ENCODE measurements around the gene UBTD1.
A peak's percentile ranks its signal among the peaks of the same experiment; 100 is the strongest.
"Not testable (repeated sequence)": the region's sequence is repeated elsewhere in the genome, so short reads cannot be mapped to it uniquely, and the experiment has no call there.

UBTD1 gene

GRCh38 chr10:97517096-97517750 is 18.5 kb downstream of the UBTD1 start:
- DNase-seq, result no peak

DNA sequence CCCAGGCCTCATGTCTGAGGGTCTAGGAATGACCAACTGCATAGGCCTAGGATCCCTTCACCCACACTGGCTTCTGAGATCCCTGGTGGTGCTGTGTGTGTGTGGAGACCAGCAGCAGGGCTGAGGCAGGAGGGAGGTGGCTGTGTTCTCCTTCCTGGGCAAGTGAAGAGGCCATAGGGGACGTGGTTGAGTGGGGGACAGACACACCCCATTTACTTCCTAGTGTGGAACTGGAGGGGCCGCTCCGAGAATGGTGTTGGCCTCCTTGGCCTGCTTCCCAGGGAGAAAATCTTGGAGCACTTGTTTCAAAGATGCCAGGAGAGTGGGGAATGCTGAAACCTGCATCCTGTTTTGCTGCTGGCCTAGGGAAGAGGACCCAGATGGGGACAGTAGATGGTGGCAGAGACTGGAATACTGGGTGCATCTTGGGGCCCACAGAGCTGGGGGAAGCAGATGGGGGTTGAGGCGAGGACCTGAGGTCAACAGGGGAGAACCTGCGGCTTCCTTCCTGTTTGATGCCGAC is 19.1 kb downstream of the UBTD1 start:
- no peak for DNase-seq

GRCh38 chr10:97518301-97519043 is 19.7 kb downstream of the UBTD1 start:
- no peak for DNase-seq

GRCh38 chr10:97519342-97519741 is 20.6 kb downstream of the UBTD1 start:
- no peak for DNase-seq

DNA sequence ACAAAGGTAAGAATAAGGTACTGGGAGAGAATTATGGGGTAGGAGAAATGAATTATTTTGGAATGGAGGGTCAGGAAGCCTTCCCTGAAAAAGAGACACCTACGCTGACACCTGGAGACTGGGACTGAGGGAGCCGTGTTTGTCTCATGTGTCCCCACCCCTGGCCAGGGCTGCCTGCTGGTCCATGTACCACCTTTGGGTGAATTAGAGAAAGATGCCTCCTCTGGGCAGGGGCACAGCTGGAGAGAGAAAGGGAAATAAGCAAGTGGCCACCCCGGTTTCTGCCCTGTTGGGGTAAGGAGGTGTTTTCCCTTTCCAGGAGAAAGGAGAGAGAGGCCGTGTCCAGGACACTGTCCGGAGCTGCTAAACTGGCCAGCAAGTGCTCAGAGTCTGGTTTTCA is 21.8 kb downstream of the UBTD1 start:
- no peak for DNase-seq

- DNase-seq, result no peak
Observed at GRCh38 chr10:97520978-97521761, 22.4 kb downstream of the UBTD1 start.

GRCh38 chr10:97522071-97522470 is 23.3 kb downstream of the UBTD1 start:
- DNase-seq, result no peak

- DNase-seq, result no peak
Observed at GRCh38 chr10:97522937-97523336, 24.2 kb downstream of the UBTD1 start.

- DNase-seq, result no peak
Observed at GRCh38 chr10:97525086-97525485, 26.4 kb downstream of the UBTD1 start.

- no peak for DNase-seq
Observed at GRCh38 chr10:97525683-97526110, 27.0 kb downstream of the UBTD1 start.

DNA sequence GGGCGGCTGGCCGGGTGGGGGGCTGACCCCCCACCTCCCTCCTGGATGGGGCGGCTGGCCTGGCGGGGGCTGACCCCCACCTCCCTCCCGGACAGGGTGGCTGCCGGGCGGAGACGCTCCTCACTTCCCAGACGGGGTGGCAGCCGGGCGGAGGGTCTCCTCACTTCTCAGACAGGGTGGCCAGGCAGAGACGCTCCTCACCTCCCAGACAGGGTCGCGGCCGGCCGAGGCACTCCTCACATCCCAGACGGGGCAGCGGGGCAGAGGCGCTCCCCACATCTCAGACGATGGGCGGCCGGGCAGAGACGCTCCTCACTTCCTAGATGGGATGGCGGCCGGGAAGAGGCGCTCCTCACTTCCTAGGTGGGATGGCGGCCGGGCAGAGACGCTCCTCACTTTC is 30.2 kb downstream of the UBTD1 start:
- not testable (repeated sequence) for DNase-seq

DNA sequence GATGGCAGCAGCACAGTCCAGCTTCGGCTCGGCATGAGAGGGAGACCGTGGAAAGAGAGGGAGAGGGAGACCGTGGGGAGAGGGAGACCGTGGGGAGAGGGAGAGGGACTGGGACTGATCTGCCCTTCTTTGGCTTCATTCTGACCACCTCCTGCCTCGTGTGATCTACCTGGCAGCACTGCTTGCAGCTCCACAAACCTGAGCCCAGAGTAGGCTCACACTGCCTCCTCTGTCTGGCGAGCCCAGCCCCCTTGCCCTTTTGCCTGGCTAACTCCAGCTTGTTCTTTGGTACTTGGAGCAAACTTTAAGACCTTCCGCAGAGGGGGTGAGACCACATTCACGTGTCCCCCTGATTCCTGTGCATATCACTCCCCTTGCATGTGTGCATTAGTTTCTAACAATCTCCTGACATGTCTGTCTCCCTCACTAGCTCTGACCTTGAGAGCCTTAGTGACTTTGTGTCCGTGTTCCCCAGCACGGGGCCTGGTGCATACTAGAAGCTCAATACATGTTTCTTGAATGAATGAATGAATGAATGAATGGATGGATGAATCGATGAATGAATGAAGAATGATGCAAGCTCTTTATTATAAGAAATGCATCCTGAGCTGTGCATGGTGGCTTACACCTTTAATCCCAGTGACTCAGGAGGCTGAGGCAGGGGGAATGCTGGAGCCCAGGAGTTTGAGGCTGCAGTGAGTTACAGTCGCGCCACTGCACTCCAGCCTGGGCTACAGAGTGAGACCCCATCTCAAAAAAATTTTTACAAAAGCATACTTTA is 31.2 kb downstream of the UBTD1 start:
- DNase-seq, result no peak

GRCh38 chr10:97531401-97531986 is 32.8 kb downstream of the UBTD1 start:
- DNase-seq, result no peak

DNA sequence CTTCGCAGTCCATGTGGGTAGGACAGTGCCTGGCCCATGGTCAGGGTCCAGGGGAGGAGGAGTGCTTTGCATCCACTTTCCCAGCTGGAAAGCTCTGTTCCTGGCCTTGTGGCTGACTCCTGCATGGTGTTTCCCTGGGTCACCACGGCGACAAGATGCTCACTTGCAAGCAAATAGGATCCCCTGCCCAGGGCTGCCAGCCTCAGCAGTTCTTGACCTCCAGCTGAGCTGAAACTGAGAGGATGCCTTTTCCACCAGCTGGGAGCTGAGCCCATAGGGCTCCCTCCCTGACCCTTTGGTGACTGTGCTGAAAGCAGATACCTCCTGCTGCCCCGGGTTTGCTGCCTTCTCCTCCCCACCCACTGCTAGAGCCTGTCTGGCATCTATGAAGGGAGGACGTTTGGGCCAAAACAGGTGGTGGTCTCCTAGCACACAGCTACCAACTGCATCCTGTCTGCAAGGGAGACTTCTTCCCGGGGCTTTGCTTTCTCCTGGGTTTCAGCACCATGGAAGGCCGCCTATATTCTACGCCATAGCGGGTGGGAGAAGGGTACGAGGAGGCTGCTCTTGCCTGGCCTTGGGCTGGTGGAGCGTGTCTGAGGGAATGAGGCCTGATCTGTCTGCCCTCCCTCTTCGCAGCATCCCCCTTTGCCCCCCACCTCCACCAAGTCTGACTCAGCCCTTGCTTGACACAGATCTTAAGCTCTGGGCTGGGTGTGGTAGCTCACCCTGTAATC is 34.4 kb downstream of the UBTD1 start:
- DNase-seq, result no peak

DNA sequence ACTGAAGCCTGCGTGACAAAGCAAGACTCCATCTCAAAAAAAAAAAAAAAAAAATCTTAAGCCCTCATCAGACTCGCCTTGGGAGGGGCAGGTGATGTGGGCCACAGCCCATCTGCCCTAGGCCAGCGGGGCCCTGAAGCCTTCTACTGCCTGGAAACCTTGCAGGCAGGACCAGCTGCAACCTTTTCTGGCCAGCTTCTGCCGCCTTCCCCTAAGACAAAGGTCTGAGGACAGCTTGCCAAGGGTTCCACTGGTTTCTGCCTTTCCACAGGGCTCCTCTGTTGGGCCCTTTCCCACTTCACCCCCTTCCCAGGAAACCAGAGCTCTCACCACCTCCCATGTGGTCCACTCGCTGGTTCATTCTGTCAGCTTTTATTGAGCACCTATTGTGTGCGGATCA is 35.2 kb downstream of the UBTD1 start:
- no peak for DNase-seq

DNA sequence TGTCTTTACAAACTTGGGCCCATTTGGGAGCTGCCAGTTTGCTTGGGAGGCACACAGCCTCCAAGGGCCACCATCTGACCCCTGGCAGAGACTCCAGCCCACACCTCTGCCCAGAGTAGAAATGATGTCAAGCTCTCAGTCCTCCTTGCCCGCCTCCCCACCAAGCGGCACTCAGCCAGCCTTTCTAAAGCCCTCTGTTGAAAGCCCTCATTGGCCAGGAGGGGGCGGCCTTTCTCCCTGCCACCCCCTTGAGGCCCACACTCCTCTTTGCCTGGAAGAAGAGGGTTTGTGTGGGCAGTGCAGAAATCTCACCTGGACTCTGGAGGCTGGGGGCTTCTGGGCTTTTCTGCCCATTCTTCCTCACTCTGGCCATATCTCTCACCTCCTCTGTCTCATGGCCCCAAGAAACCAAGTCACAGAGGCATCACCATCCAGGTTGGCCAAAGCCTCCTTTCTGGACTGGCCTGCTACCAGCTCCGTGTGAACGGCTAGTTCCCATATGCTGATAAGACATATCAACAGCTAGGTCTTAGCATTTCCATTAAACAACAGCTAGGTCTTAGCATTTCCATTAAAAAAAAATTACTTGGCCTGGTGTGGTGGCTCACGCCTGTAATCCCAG is 36.1 kb downstream of the UBTD1 start:
- DNase-seq, result peak; percentile 31

DNA sequence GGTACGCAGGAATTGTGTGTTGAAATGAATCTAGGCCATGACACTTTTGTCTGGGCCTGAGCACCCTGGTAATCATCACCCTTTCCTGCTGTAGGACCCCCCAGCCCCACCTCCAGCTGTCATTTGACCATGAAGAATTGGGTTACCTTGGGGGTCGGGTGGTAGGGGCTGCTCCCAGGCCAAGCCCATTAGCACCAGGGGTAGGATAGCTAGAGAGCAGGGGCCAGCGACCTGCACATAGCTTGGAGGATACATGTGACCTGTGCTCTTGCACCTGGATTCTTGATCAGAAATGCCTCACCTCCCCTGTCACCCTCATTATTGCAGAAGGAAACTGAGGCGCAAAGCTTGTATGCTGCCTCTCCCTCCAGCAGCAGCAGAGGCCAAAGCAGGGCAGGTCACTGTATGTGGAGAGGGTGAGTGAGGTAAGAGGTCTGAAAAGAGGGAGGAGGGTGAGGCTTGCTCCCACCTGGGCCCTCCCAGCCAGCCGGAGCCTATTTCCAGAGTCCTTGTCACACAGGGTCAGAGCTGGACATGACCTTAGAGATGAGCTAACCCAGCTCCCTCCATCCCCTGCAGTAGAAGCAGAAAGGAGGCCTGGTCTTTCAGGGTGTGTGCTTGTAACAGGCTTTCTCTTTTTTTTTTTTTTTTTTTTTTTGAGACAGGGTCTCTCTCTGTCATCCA is 38.6 kb downstream of the UBTD1 start:
- no peak for DNase-seq

GRCh38 chr10:97538411-97538810 is 39.7 kb downstream of the UBTD1 start:
- no peak for DNase-seq

DNA sequence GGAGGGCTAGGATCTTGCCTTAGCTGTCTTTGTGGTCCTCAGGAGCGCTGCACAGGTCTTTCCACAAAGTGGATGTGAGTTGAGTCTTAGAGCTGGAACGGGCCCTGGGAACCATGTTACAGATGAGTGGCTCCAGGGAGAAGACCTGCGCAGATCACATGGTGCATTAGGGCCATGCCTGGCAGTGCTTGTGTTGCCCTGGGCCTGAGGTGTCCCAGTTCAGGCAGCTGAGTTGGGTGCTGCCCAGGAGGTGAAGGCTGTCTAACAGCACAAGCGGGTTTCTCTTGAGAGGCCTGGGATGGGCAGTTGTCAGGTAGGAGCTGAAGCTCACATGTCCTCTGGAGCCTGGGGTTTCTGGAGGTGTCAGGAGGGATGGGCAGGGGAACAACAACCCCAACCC is 40.1 kb downstream of the UBTD1 start:
- no peak for DNase-seq

DNA sequence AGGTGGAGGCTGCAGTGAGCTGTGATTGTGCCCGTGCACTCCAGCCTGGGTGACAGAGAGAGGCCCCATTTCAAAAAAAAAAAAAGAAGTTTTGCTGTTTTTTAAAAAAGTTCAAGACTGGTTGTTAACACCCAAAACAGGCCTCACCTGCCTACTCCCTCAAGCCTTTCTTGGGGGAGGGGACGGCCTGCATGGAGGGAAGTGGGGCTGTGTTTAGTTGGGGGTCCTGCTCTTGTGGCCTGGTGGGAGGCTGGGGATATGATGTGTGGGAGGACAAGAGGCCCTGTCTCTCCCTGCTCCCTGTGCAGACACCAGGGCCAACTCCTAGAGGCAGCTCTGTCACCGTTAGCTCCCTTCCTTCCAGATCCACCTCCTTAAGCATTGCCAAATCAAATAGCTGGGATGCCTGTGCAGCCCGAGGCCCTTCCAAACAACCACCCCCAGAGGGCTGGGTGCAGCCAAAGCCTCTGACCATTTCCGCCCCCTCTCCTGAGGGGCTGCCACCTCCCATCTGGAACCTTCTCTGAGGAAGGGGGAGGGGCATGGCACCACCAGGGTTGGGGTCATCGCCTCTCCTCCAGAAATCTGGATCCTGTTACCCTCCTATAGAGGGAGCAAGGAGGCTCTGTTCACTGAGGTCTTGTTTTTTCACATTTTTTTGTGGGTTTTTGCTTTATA is 40.9 kb downstream of the UBTD1 start:
- no peak for DNase-seq
